PC-3 (cell line): ENCODE results near the gene MRPL2.

ENCODE experiments used
- CTCF ChIP-seq: fragments of 300-600 bp; sonication (generic); conservative IDR thresholded peaks from 2 replicates; pipeline ENCODE4 v1.5.1; 2017; ENCODE audit warnings: antibody characterized with exemption, low read depth, mild to moderate bottlenecking, low read length
- EZH2 ChIP-seq: fragments of 300-600 bp; sonication (generic); IDR thresholded peaks from one replicate; pipeline ENCODE4 v1.6.1; 2017; ENCODE audit warnings: antibody characterized with exemption, mild to moderate bottlenecking, low read length; ENCODE audit not compliant: unreplicated experiment
- EZH2phosphoT487 ChIP-seq: fragments of 300-600 bp; sonication (generic); IDR thresholded peaks from 2 replicates; pipeline ENCODE4 v1.6.1; 2018; ENCODE audit warnings: mild to moderate bottlenecking, antibody characterized with exemption, low read length, borderline replicate concordance

GRCh38 chr6:43021270-43022047, 37.8 kb downstream of the MRPL2 start, which contains the start of gene RRP36:
- TF ChIP-seq CTCF = no peak
- no peak for TF ChIP-seq EZH2
- TF ChIP-seq EZH2phosphoT487 = no peak
